GM12865 (cell line): ENCODE data around the gene OR52B4.
A peak's percentile ranks its signal among the peaks of the same experiment; 100 is the strongest.
"Not testable (repeated sequence)": the region's sequence is repeated elsewhere in the genome, so short reads cannot be mapped to it uniquely, and the experiment has no call there.

Source experiments
- DNase-seq: peaks from one replicate; pipeline ENCODE4 v3.0.0; 2010; ENCODE audit warnings: low read depth
- H3K4me3 ChIP-seq: 2 replicates; pipeline ENCODE4 v1.5.1; 2011; ENCODE audit warnings: mild to moderate bottlenecking, low read depth, low read length, control low read depth
- TF ChIP-seq, protein P1 (sequence below): IDR thresholded peaks from 2 replicates; pipeline ENCODE4 v1.5.1; 2011; ENCODE audit warnings: low read length, control low read depth, low read depth, inconsistent platforms; ENCODE audit not compliant: insufficient read depth; ENCODE audit errors: missing control alignments

Gene OR52B4

DNA sequence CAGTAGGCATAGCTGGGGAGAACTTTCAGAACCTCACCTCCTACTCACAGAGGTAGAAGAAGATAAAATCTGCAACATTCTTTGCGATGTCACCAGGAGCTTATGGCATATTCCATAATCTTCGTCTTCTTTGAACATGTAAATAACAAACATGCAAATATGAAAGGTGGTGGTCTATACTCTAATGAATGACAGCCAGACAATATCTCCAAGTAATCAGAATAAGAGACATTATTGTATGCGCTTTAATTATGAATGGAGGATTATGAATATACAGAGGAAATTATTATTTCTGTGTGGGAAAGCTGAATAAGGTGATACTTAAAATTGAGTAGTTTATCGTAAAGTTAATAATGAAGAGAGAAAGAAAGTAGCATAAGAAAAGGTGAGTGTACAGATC, at the start of gene OR52B4:
OR52B4 (minus strand) TSS at position 101 of the 400 bp plus-strand sequence; CDS start at position 10, 91 bp downstream.
- TF ChIP-seq, protein P1, sequence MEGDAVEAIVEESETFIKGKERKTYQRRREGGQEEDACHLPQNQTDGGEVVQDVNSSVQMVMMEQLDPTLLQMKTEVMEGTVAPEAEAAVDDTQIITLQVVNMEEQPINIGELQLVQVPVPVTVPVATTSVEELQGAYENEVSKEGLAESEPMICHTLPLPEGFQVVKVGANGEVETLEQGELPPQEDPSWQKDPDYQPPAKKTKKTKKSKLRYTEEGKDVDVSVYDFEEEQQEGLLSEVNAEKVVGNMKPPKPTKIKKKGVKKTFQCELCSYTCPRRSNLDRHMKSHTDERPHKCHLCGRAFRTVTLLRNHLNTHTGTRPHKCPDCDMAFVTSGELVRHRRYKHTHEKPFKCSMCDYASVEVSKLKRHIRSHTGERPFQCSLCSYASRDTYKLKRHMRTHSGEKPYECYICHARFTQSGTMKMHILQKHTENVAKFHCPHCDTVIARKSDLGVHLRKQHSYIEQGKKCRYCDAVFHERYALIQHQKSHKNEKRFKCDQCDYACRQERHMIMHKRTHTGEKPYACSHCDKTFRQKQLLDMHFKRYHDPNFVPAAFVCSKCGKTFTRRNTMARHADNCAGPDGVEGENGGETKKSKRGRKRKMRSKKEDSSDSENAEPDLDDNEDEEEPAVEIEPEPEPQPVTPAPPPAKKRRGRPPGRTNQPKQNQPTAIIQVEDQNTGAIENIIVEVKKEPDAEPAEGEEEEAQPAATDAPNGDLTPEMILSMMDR = no peak
- no peak for DNase-seq

DNA sequence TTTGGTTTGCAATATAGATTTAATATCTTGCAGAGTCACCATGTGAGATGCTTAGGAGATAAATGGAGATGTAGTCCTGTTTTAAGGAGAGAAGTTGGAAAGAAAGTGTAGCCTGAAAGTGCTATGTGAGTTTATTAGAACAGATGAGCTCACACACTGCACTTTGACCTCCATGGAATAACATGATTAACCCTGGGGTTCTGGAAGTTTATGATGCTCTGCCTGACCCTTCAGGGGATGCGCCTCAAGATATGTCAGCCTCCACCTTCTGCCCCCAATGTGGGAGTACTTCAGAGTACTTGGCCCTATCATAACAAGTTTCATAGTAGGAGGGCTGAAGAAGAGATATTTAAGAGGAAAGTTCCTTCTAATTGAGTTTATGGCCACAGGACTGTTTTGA, 48.6 kb upstream of the OR52B4 start:
- no peak overlapping the region for H3K4me3 ChIP-seq
- TF ChIP-seq, protein P1 = no peak
- DNase-seq = no peak

More for the DNA sequence above, at the start of gene OR52B4:
- no peak within 1 kb of the TSS for H3K4me3 ChIP-seq

DNA sequence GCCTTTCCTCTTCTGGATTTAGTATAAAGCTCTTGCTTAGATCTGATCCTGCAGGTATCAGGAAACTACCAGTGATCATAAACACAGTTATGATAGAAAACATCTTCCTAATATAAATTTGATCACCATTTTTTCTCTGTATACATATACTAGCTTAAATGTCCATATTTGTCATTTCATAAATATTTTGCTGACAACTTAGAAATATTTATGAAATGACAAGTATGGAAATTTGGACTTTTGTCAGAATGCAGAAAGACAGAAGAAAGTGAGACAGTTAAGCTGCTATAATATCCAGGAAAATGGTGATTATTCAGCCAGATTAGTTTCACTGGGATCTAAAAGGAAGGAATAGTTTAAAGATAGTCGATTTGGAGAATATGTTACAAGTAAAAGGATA, 48.1 kb upstream of the OR52B4 start:
- DNase-seq = no peak
- TF ChIP-seq, protein P1 = no peak
- no peak overlapping the region for H3K4me3 ChIP-seq

DNA sequence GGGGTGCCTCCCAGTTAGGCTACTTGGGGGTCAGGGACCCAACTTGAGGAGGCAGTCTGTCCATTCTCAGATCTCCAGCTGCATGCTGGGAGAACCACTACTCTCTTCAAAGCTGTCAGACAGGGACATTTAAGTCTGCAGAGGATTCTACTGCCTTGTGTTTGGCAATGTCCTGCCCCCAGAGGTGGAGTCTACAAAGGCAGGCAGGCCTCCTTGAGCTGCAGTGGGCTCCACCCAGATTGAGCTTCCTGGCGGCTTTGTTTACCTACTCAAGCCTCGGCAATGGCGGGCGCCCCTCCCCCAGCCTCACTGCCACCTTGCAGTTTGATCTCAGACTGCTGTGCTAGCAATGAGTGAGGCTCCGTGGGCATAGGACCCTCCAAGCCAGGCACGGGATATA, 38.0 kb upstream of the OR52B4 start:
- H3K4me3 ChIP-seq, DNase-seq: not testable (repeated sequence)

DNA sequence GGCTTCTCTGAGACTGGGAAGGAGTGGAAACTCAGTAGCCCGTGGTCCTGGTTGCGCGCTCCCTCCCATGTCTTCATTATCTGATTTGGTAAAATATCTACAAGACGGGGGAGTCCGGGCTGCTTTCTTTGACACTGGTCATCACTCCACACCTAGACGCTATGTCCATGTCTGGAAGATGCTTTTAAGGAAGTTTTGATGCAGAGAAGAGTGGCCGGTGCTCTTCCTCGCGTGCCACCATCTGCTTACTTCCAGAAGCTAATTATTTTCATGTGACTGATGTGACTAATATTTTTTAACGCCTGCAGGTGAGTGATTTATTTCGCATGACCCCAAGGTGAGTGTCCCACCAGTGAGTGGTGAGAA, 25.7 kb upstream of the OR52B4 start:
- peak overlapping the region; percentile 95 for H3K4me3 ChIP-seq
- TF ChIP-seq, protein P1 = no peak
- no peak for DNase-seq

DNA sequence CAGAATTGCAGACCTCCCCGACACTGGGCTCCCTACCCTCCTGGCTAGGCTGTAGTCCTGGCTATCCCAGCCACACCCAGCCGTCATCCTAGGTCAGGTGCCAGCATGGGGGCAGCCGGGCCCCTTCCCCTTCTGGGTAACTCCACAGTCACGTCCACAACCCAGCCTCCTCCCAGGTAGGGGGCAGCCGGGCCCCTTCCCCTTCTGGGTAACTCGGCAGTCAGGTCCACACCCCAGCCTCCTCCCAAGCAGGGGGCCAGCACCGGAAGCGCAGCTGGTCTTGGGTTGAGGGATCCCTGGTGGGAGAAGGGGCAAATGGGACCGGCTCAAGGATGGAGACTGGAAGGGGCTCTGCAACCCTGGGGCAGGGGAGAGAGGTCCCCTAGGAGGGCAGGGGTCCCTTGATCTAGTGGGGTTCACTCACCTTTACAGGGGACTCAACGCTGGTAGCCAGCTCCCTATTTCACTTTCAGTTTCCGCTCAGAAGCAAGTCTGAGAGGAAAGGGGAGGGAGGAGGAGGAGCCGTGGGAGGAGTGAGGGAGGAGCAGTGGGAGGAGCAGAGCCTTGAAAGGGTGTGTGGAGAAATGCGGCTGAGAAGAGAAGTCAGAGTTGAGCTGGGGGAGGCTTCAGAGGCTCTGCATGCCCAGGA, 25.1 kb upstream of the OR52B4 start, which contains the start of gene TRIM21:
TRIM21 (minus strand) TSS at position 494 of the 649 bp plus-strand sequence. CDS start 3,293 bp downstream, outside the sequence.
- peak within 1 kb of the TSS; percentile 95 for H3K4me3 ChIP-seq

DNA sequence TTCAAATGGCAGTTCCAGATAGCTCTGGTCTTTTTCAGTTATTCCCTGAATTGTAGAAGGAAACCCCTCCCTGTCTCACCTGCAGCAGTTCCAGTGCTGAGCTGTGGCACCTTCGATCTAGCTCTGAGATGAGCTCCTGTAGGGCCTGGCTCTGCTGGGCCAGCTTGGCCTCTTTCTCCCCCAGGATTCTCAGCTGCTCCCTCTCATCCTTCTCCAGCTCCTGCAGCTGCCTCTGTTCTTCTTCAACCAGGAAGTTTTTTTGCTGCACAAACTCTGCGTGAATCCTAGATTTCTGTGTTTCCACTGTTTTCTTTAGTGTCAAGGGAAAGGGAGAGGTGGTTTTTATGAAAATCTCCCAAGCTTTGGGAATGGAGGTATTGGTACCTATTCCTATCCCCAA, 20.0 kb upstream of the OR52B4 start:
- H3K4me3 ChIP-seq = no peak overlapping the region
- no peak for DNase-seq
- TF ChIP-seq, protein P1 = no peak

More for the DNA sequence above, 25.1 kb upstream of the OR52B4 start, which contains the start of gene TRIM21:
- peak; percentile 89 for DNase-seq
- TF ChIP-seq, protein P1 = no peak
